HepG2 (cell line): ENCODE data around the gene TNFRSF6B. TPM values are rescaled to one million over a fixed set of nuclear protein-coding genes. Genes with fewer than 3 reads are reported as not detected.
A peak's percentile ranks its signal among the peaks of the same experiment; 100 is the strongest.

Source experiments
- BRCA1 ChIP-seq: sonication (generic); formaldehyde crosslinking; IDR thresholded peaks from 2 replicates; pipeline ENCODE4 v1.4.0; 2020; ENCODE audit warnings: missing genetic modification reagents
- FIP1L1 ChIP-seq: fragments of 200-400 bp; formaldehyde crosslinking; IDR thresholded peaks from 2 replicates; pipeline ENCODE4 v1.6.1; 2018; ENCODE audit warnings: low read depth, mild to moderate bottlenecking, low read length, moderate library complexity, borderline replicate concordance; ENCODE audit not compliant: insufficient read depth
- GABPB1 ChIP-seq: IDR thresholded peaks from 2 replicates; pipeline ENCODE4 v1.6.1; 2016; ENCODE audit warnings: mild to moderate bottlenecking, missing genetic modification reagents, moderate library complexity, missing compliant biosample characterization
- MIER2 ChIP-seq: IDR thresholded peaks from 2 replicates; pipeline ENCODE4 v1.6.1; 2016; ENCODE audit warnings: missing biosample characterization, missing genetic modification reagents
- REXO4 ChIP-seq: sonication (generic); formaldehyde crosslinking; IDR thresholded peaks from 2 replicates; pipeline ENCODE4 v1.8.0; 2022; ENCODE audit warnings: missing genetic modification reagents, mild to moderate bottlenecking, borderline replicate concordance
- SOX5 ChIP-seq: IDR thresholded peaks from 2 replicates; pipeline ENCODE4 v1.6.1; 2016; ENCODE audit warnings: borderline replicate concordance
- SP5 ChIP-seq: IDR thresholded peaks from 2 replicates; pipeline ENCODE4 v1.6.1; 2016; ENCODE audit warnings: low read depth, borderline replicate concordance
- TCF12 ChIP-seq, 2 experiments: fragments of 450-650 bp in 1 of 2; sonication (generic) in 1 of 2; formaldehyde crosslinking in 1 of 2; IDR thresholded peaks; 2 replicates each; pipeline versions ENCODE4 v1.6.1 to v1.8.0; 2017 to 2022; ENCODE audit warnings: antibody characterized with exemption in 1 of 2, mild to moderate bottlenecking in 1 of 2, missing genetic modification reagents in 1 of 2, moderate library complexity in 1 of 2
- ZBTB40 ChIP-seq, 2 experiments: fragments of 450-650 bp in 1 of 2; sonication (generic) in 1 of 2; formaldehyde crosslinking in 1 of 2; IDR thresholded peaks; 2 replicates each; pipeline versions ENCODE4 v1.6.1 to v1.8.0; 2016 to 2022; ENCODE audit warnings: antibody characterized with exemption in 1 of 2, mild to moderate bottlenecking in 1 of 2, missing genetic modification reagents in 1 of 2
- ZNF263 ChIP-seq: sonication (generic); formaldehyde crosslinking; IDR thresholded peaks from 2 replicates; pipeline ENCODE4 v1.4.0; 2020; ENCODE audit warnings: missing genetic modification reagents
- ZNF550 ChIP-seq: sonication (generic); formaldehyde crosslinking; IDR thresholded peaks from 2 replicates; pipeline ENCODE4 v1.4.0; 2020; ENCODE audit warnings: mild to moderate bottlenecking, missing genetic modification reagents, borderline replicate concordance
- ZNF788 ChIP-seq: sonication (generic); formaldehyde crosslinking; IDR thresholded peaks from 2 replicates; pipeline ENCODE4 v1.5.0; 2020; ENCODE audit warnings: mild to moderate bottlenecking, missing genetic modification reagents, borderline replicate concordance
- polyA plus RNA-seq, 8 experiments: library from polyadenylated mRNA; depleted of rRNA in 3 of 8; stranded (reverse) in 7 of 8; unstranded in 1 of 8; fragments of >200 nt; fragmentation: Illumina TruSeq in 4 of 8; extraction: Trizol in 4 of 8; gene quantifications; 2 replicates each; pipeline versions ENCODE4 v1.2.1 to v1.2.3, GENCODE V29; 2011 to 2016; ENCODE audit warnings: low read depth in 4 of 8, missing spikeins in 1 of 8, mixed read lengths in 1 of 8; ENCODE audit not compliant: insufficient read depth in 1 of 8
- total RNA-seq, 5 experiments: library from RNA; depleted of rRNA; stranded (reverse); fragments of >200 nt; fragmentation: Illumina TruSeq; extraction: Trizol; gene quantifications; 2 replicates each; pipeline ENCODE4 v1.2.3, GENCODE V29; 2016; ENCODE audit warnings: low read depth in 1 of 5

The TNFRSF6B gene
- total and polyA plus RNA-seq, 2 of the 13 experiments (the other 11 are each of a cell fraction or from before 2014, with no cell fraction given) = 0.24 TPM; not detected in 1

- TF ChIP-seq ZBTB40 (IDR thresholded peaks at IDR 0.05) = no peak
- TF ChIP-seq ZBTB40 (CRISPR knock-in tag; IDR thresholded peaks at IDR 0.05) = peak; percentile 21; the same call in 1 of the 2 replicates
- TF ChIP-seq REXO4 (CRISPR knock-in tag) = no peak; the same call in 1 of the 2 replicates
- no peak for TF ChIP-seq BRCA1 (CRISPR knock-in tag)
- TF ChIP-seq SP5 = 0 out of 2 replicates have a peak, but pooled peaks have one; percentile 25
- TF ChIP-seq ZNF550 = 0 out of 2 replicates have a peak, but pooled peaks have one; percentile 65
- TF ChIP-seq ZNF788 = peak; percentile 56; the same call in 1 of the 2 replicates
- no peak for TF ChIP-seq FIP1L1
- TF ChIP-seq MIER2 (CRISPR knock-in tag) = peak; percentile 40; the same call in 1 of the 2 replicates
- no peak for TF ChIP-seq TCF12 (IDR thresholded peaks at IDR 0.05)
- 0 out of 2 replicates have a peak, but pooled peaks have one; percentile 44 for TF ChIP-seq TCF12 (CRISPR knock-in tag; IDR thresholded peaks at IDR 0.05)
- TF ChIP-seq SOX5 (CRISPR knock-in tag) = peak; percentile 28; the same call in 1 of the 2 replicates
- peak; percentile 26; the same call in 1 of the 2 replicates for TF ChIP-seq ZNF263 (CRISPR knock-in tag)
- TF ChIP-seq GABPB1 (CRISPR knock-in tag) = peak; percentile 54; the same call in 1 of the 2 replicates
- TF ChIP-seq, all 625 proteins: peak for 165
Measured at GRCh38 chr20:63696628-63697356, at the start of gene TNFRSF6B (continued).
